ENCODE data around the gene SH3GLB2. TPM values are rescaled to one million over a fixed set of nuclear protein-coding genes. Genes with fewer than 3 reads are reported as not detected.

The SH3GLB2 gene
- total RNA-seq, 1 donor: 39.3 TPM

DNA sequence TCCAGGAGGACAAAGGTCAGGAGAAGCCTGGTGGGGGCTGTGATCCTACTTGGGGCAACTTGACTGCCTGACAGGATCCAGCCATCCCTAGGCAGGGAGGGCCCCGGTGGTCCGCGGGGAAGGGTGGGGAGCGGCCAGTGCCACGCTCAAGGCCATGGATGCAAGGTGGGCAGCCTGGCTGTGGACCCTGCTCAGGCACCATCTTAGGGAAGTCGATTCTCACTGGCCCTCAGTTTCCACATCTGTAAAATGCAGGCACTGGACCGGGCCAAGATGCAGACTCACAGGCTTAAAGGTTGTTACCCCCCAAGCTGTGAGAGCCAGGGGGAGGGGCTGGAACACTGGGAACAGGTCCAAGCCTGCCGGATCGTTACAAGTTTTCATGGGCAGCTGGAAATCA is 44.0 kb upstream of the SH3GLB2 start:
- DNase-seq (ENCODE audit: low read depth): no peak
- TF ChIP-seq CTCF (IDR thresholded peaks at IDR 0.05; ENCODE audit: insufficient read depth, low read depth, low read length): no peak
- H3K4me3 ChIP-seq (ENCODE audit: low read depth, low read length): no peak overlapping the region

- TF ChIP-seq CTCF (IDR thresholded peaks at IDR 0.05; ENCODE audit: insufficient read depth, low read depth, low read length): no peak
- DNase-seq (ENCODE audit: low read depth): no peak
- H3K4me3 ChIP-seq (ENCODE audit: low read depth, low read length): no peak overlapping the region
Observed at GRCh38 chr9:129071526-129072126, 43.5 kb upstream of the SH3GLB2 start.

DNA sequence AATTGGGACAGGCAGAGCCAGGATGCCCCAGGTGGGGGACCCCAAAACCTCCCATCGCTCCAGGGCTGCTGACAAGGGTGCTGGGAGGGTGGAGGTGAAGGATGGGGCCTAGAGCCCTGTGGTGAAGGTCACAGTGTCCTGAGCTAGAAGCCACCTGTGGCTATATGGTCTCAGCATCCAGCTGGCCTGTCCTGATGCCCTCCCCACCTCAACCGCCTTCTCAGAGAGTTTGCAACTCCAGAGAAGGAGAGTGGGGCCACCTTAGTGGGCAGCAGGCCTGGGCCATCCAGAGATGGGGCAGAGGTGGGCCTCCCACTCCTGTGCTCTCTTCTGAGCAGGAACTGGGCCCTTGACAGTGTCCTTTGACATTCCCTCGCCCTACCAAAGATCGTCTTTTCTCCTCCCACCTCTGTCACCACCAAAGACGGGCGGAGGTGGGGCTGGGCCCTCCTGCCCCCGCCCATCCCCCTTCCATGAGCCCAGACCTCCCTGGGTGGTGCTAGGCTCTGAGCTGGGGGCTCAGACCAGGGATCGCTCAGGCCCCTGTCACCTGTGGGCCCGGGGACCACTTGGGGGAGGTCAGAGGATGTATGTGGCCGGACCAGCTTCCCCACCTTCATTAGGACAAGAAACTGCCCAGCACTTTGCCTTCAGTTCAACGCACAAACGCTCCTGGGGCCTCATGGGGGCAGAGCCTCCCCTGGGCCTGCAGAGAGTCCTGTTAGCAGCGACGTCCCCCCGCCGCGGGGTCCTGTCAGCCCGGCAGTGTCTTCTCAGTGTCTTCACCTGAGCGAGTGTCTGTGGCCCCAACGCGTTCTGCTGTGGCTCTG is 42.8 kb upstream of the SH3GLB2 start:
- H3K4me3 ChIP-seq (ENCODE audit: low read depth, low read length): no peak overlapping the region
- TF ChIP-seq CTCF (IDR thresholded peaks at IDR 0.05; ENCODE audit: insufficient read depth, low read depth, low read length): no peak
- DNase-seq (ENCODE audit: low read depth): no peak

- DNase-seq (ENCODE audit: low read depth): no peak
- no peak overlapping the region for H3K4me3 ChIP-seq (ENCODE audit: low read depth, low read length)
- no peak for TF ChIP-seq CTCF (IDR thresholded peaks at IDR 0.05; ENCODE audit: insufficient read depth, low read depth, low read length)
Observed at GRCh38 chr9:129069862-129070641, 41.9 kb upstream of the SH3GLB2 start.

DNA sequence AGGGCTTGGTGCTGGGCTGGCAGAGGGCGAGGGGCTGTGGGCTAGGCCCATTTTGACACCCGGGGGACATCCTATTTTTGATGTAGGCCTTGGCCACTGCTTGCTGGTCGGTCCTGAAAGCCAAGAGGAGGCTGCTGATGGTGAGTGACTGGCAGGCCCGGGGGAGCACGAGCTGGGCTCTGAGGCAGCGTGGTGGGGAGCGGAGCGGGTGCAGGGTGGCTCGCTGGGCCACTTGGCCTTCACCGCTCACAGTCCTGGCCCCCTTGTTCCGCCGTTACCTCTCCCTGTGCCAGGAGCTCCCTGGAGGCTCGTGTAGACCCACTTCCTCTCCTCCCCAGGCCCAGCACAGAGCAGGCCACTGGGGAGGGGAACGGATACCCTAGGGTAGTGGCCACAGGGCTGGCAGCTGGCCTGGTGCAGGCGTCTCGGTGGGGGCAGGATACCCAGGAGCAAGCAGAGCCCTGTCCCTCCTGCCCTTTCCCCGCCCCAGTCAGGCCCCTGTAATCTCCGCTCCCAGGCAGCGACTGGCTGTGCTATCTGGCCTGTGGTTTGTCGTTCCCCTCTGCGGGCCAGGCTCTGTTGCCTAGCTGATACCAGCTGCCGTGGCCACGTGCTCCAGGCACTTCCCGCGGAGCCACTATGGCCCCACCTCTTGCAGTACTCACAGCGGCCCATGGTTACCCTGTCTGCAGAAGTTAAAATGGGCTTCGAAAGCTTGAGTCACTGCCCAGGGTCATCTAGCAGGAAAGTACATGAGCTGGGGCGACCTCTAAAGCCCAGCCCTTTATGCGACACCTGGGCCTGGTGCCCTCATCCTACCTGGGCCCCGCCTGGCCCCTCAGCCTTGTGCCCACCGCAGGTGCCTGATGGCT is 41.1 kb upstream of the SH3GLB2 start:
- DNase-seq (ENCODE audit: low read depth): peak; percentile 78
- no peak overlapping the region for H3K4me3 ChIP-seq (ENCODE audit: low read depth, low read length)
- TF ChIP-seq CTCF (IDR thresholded peaks at IDR 0.05; ENCODE audit: insufficient read depth, low read depth, low read length): no peak

- no peak overlapping the region for H3K4me3 ChIP-seq (ENCODE audit: low read depth, low read length)
Observed at GRCh38 chr9:129068110-129068509, 40.0 kb upstream of the SH3GLB2 start.

More at GRCh38 chr9:129068110-129068509, 40.0 kb upstream of the SH3GLB2 start:
- DNase-seq (ENCODE audit: low read depth): no peak
- no peak for TF ChIP-seq CTCF (IDR thresholded peaks at IDR 0.05; ENCODE audit: insufficient read depth, low read depth, low read length)

All from fibroblast of villous mesenchyme (primary cell).